ENCODE measurements around the gene ASIC2. TPM values are rescaled to one million over a fixed set of nuclear protein-coding genes. Genes with fewer than 3 reads are reported as not detected.
"Not testable (repeated sequence)": the region's sequence is repeated elsewhere in the genome, so short reads cannot be mapped to it uniquely, and the experiment has no call there.

Gene ASIC2
- total RNA-seq, 1 donor from 2014 or later = 0.23 TPM

- TF ChIP-seq CTCF (conservative IDR thresholded peaks at IDR 0.05; ENCODE audit: low read depth, low read length) = no peak
- DNase-seq (ENCODE audit: low read depth) = no peak
- H3K4me3 ChIP-seq (ENCODE audit: low read depth, low read length) = no peak overlapping the region
Observed at GRCh38 chr17:32985050-32985756, 307.9 kb downstream of the ASIC2 start.

GRCh38 chr17:32981611-32982010 lies 311.5 kb downstream of the ASIC2 start:
- not testable (repeated sequence) for DNase-seq (ENCODE audit: low read depth); H3K4me3 ChIP-seq (ENCODE audit: low read depth, low read length)

- DNase-seq (ENCODE audit: low read depth) = no peak
- no peak overlapping the region for H3K4me3 ChIP-seq (ENCODE audit: low read depth, low read length)
- TF ChIP-seq CTCF (conservative IDR thresholded peaks at IDR 0.05; ENCODE audit: low read depth, low read length) = no peak
Observed at GRCh38 chr17:32980230-32980629, 312.9 kb downstream of the ASIC2 start.

GRCh38 chr17:32976605-32977004 lies 316.5 kb downstream of the ASIC2 start:
- DNase-seq (ENCODE audit: low read depth) = no peak
- no peak overlapping the region for H3K4me3 ChIP-seq (ENCODE audit: low read depth, low read length)
- no peak for TF ChIP-seq CTCF (conservative IDR thresholded peaks at IDR 0.05; ENCODE audit: low read depth, low read length)

GRCh38 chr17:32976131-32976530 lies 317.0 kb downstream of the ASIC2 start:
- DNase-seq (ENCODE audit: low read depth) = no peak
- TF ChIP-seq CTCF (conservative IDR thresholded peaks at IDR 0.05; ENCODE audit: low read depth, low read length) = no peak
- no peak overlapping the region for H3K4me3 ChIP-seq (ENCODE audit: low read depth, low read length)

- no peak for TF ChIP-seq CTCF (conservative IDR thresholded peaks at IDR 0.05; ENCODE audit: low read depth, low read length)
- no peak for DNase-seq (ENCODE audit: low read depth)
- H3K4me3 ChIP-seq (ENCODE audit: low read depth, low read length) = no peak overlapping the region
Observed at GRCh38 chr17:32971171-32971570, 321.9 kb downstream of the ASIC2 start.

GRCh38 chr17:32970281-32970680 lies 322.8 kb downstream of the ASIC2 start:
- no peak overlapping the region for H3K4me3 ChIP-seq (ENCODE audit: low read depth, low read length)
- TF ChIP-seq CTCF (conservative IDR thresholded peaks at IDR 0.05; ENCODE audit: low read depth, low read length) = no peak
- no peak for DNase-seq (ENCODE audit: low read depth)

GRCh38 chr17:32969231-32969630 lies 323.9 kb downstream of the ASIC2 start:
- DNase-seq (ENCODE audit: low read depth); H3K4me3 ChIP-seq (ENCODE audit: low read depth, low read length): not testable (repeated sequence)
